ENCODE measurements around the gene DLG2.

DNA sequence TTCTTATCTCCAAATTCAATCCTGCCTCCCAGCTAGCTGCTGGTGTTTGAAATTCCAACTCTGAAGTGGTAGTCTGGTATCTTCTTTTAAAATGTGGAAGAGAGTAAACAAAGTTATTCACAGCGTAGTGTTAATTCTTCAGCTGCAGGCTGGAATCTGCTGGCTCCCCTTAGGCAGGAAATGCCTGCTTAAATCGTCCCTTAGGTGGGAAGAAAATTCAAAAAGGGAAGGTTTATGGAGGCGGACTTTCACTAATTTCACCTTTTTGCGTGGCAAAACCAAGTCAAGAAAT is 1901.9 kb downstream of the DLG2 start:
- TF ChIP-seq ZBTB8A (IDR thresholded peaks at IDR 0.05; ENCODE audit: partially characterized antibody) (no peak), ZEB2 (IDR thresholded peaks at IDR 0.05) (no peak)
- TF ChIP-seq, protein P1, sequence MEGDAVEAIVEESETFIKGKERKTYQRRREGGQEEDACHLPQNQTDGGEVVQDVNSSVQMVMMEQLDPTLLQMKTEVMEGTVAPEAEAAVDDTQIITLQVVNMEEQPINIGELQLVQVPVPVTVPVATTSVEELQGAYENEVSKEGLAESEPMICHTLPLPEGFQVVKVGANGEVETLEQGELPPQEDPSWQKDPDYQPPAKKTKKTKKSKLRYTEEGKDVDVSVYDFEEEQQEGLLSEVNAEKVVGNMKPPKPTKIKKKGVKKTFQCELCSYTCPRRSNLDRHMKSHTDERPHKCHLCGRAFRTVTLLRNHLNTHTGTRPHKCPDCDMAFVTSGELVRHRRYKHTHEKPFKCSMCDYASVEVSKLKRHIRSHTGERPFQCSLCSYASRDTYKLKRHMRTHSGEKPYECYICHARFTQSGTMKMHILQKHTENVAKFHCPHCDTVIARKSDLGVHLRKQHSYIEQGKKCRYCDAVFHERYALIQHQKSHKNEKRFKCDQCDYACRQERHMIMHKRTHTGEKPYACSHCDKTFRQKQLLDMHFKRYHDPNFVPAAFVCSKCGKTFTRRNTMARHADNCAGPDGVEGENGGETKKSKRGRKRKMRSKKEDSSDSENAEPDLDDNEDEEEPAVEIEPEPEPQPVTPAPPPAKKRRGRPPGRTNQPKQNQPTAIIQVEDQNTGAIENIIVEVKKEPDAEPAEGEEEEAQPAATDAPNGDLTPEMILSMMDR (IDR thresholded peaks at IDR 0.05 in 2 of 3, conservative IDR thresholded peaks at IDR 0.05 in 1 of 3; ENCODE audit: insufficient read depth in 2 of 3, low read depth in 1 of 3, low read length in 3 of 3), result no peak

Data from K562 (cell line).